ENCODE measurements around the gene FRAS1.
"Not testable (repeated sequence)": the region's sequence is repeated elsewhere in the genome, so short reads cannot be mapped to it uniquely, and the experiment has no call there.

FRAS1 gene

GRCh38 chr4:78167510-78167909, 110.4 kb downstream of the FRAS1 start:
- no peak for DNase-seq

GRCh38 chr4:78168029-78168428, 110.9 kb downstream of the FRAS1 start:
- DNase-seq = no peak

- no peak for DNase-seq
These were observed 112.6 kb downstream of the FRAS1 start for GRCh38 chr4:78169728-78170127.

- no peak for DNase-seq
These were observed 114.4 kb downstream of the FRAS1 start for GRCh38 chr4:78171482-78171881.

- no peak for DNase-seq
These were observed 117.8 kb downstream of the FRAS1 start for GRCh38 chr4:78174891-78175290.

- DNase-seq = no peak
These were observed 122.1 kb downstream of the FRAS1 start for GRCh38 chr4:78179196-78179595.

- not testable (repeated sequence) for DNase-seq
These were observed 124.6 kb downstream of the FRAS1 start for GRCh38 chr4:78181681-78182234.

- DNase-seq = no peak
These were observed 127.5 kb downstream of the FRAS1 start for GRCh38 chr4:78184584-78184983.

- no peak for DNase-seq
These were observed 128.0 kb downstream of the FRAS1 start for GRCh38 chr4:78185117-78185516.

GRCh38 chr4:78186597-78187543, 129.7 kb downstream of the FRAS1 start:
- DNase-seq = no peak

- DNase-seq = no peak
These were observed 132.9 kb downstream of the FRAS1 start for GRCh38 chr4:78190068-78190467.

- DNase-seq = no peak
These were observed 133.5 kb downstream of the FRAS1 start for GRCh38 chr4:78190595-78190994.

- no peak for DNase-seq
These were observed 140.8 kb downstream of the FRAS1 start for GRCh38 chr4:78197947-78198346.

GRCh38 chr4:78199984-78200383, 142.9 kb downstream of the FRAS1 start:
- no peak for DNase-seq

- no peak for DNase-seq
These were observed 143.8 kb downstream of the FRAS1 start for GRCh38 chr4:78200949-78201348.

GRCh38 chr4:78204176-78204575, 147.1 kb downstream of the FRAS1 start:
- no peak for DNase-seq

- no peak for DNase-seq
These were observed 148.5 kb downstream of the FRAS1 start for GRCh38 chr4:78205591-78205990.

GRCh38 chr4:78207541-78207940, 150.4 kb downstream of the FRAS1 start:
- DNase-seq = no peak

GRCh38 chr4:78207951-78208350, 150.8 kb downstream of the FRAS1 start:
- DNase-seq = no peak

GRCh38 chr4:78208896-78209295, 151.8 kb downstream of the FRAS1 start:
- DNase-seq = not testable (repeated sequence)

- DNase-seq = no peak
These were observed 153.7 kb downstream of the FRAS1 start for GRCh38 chr4:78210694-78211410.

GRCh38 chr4:78213218-78213617, 156.1 kb downstream of the FRAS1 start:
- DNase-seq = no peak

GRCh38 chr4:78214078-78214477, 157.0 kb downstream of the FRAS1 start:
- no peak for DNase-seq

- DNase-seq = no peak
These were observed 160.4 kb downstream of the FRAS1 start for GRCh38 chr4:78217557-78217956.

Data from effector CD4-positive, alpha-beta T cell (primary cell).